ENCODE data around the gene DLG5.

Gene DLG5

GRCh38 chr10:77756319-77757232, 170.0 kb downstream of the DLG5 start:
- DNase-seq: peak; percentile 14

GRCh38 chr10:77746047-77746707, 180.4 kb downstream of the DLG5 start:
- DNase-seq: no peak

- no peak for DNase-seq
These were observed 182.3 kb downstream of the DLG5 start for GRCh38 chr10:77744245-77744644.

GRCh38 chr10:77742172-77742571, 184.4 kb downstream of the DLG5 start:
- no peak for DNase-seq

- DNase-seq: no peak
These were observed 184.8 kb downstream of the DLG5 start for GRCh38 chr10:77741746-77742145.

Data from NCI-H1694 treated with DMSO at 0.1 percent for 48 hours (cell line).